SK-N-SH treated with all-trans-retinoic acid at 6 μM for 48 hours (cell line): ENCODE results near the gene NPLOC4.

ENCODE experiments used
- ATAC-seq: fragments of 200-7000 bp; cut with Tn5 transposase; 3 replicates; pipeline ENCODE4 v1.9.1; 2020; ENCODE audit warnings: mild to moderate bottlenecking, moderate library complexity
- ARNTL ChIP-seq: fragments of 450-650 bp; formaldehyde crosslinking; IDR thresholded peaks from 2 replicates; pipeline ENCODE4 v1.5.0; 2020; ENCODE audit warnings: low read depth, mild to moderate bottlenecking, moderate library complexity, borderline replicate concordance
- BACH2 ChIP-seq: fragments of 250-450 bp; sonication (Bioruptor Pico); IDR thresholded peaks from 2 replicates; pipeline ENCODE4 v1.9.0; 2021; ENCODE audit warnings: mild to moderate bottlenecking, borderline replicate concordance
- CREB5 ChIP-seq: fragments of 250-450 bp; sonication (Bioruptor Pico); IDR thresholded peaks from 2 replicates; pipeline ENCODE4 v1.5.1; 2020; ENCODE audit warnings: low read depth, mild to moderate bottlenecking, moderate library complexity
- CSDC2 ChIP-seq: fragments of 250-450 bp; sonication (Bioruptor Pico); IDR thresholded peaks from 2 replicates; pipeline ENCODE4 v1.5.0; 2020; ENCODE audit warnings: mild to moderate bottlenecking, moderate library complexity
- CSRNP3 ChIP-seq: fragments of 250-450 bp; sonication (Bioruptor Pico); IDR thresholded peaks from 2 replicates; pipeline ENCODE4 v1.5.1; 2021; ENCODE audit warnings: mild to moderate bottlenecking, moderate library complexity
- ESRRG ChIP-seq: fragments of 250-450 bp; sonication (Bioruptor Pico); IDR thresholded peaks from 2 replicates; pipeline ENCODE4 v1.6.1; 2021; ENCODE audit warnings: mild to moderate bottlenecking
- GLIS3 ChIP-seq: fragments of 250-450 bp; sonication (Bioruptor Pico); IDR thresholded peaks from 2 replicates; pipeline ENCODE4 v1.5.0; 2020; ENCODE audit warnings: mild to moderate bottlenecking, moderate library complexity
- ISL1 ChIP-seq: fragments of 250-450 bp; sonication (Bioruptor Pico); IDR thresholded peaks from 2 replicates; pipeline ENCODE4 v2.1.2; 2022; ENCODE audit warnings: mild to moderate bottlenecking, moderate library complexity
- OSR1 ChIP-seq: fragments of 250-450 bp; sonication (Bioruptor Pico); IDR thresholded peaks from 2 replicates; pipeline ENCODE4 v1.8.0; 2022; ENCODE audit warnings: moderate library complexity, mild to moderate bottlenecking, inconsistent platforms
- PATZ1 ChIP-seq: fragments of 250-450 bp; sonication (Bioruptor Pico); IDR thresholded peaks from 2 replicates; pipeline ENCODE4 v1.8.0; 2020; ENCODE audit warnings: mild to moderate bottlenecking, moderate library complexity, borderline replicate concordance
- POU6F1 ChIP-seq: fragments of 250-450 bp; sonication (Bioruptor Pico); IDR thresholded peaks from 2 replicates; pipeline ENCODE4 v1.8.0; 2021; ENCODE audit warnings: low read depth, mild to moderate bottlenecking, moderate library complexity, borderline replicate concordance
- PPARA ChIP-seq: fragments of 250-450 bp; sonication (Bioruptor Pico); IDR thresholded peaks from 2 replicates; pipeline ENCODE4 v1.5.0; 2020; ENCODE audit warnings: mild to moderate bottlenecking, borderline replicate concordance
- RARB ChIP-seq: fragments of 250-450 bp; sonication (Bioruptor Pico); IDR thresholded peaks from 2 replicates; pipeline ENCODE4 v1.8.0; 2021; ENCODE audit warnings: mild to moderate bottlenecking, moderate library complexity
- SNAI2 ChIP-seq: fragments of 250-450 bp; sonication (Bioruptor Pico); IDR thresholded peaks from 2 replicates; pipeline ENCODE4 v1.5.0; 2020; ENCODE audit warnings: mild to moderate bottlenecking, moderate library complexity
- TCF4 ChIP-seq: fragments of 250-450 bp; sonication (Bioruptor Pico); IDR thresholded peaks from 2 replicates; pipeline ENCODE4 v1.8.0; 2021; ENCODE audit warnings: mild to moderate bottlenecking, moderate library complexity, borderline replicate concordance
- TOX ChIP-seq: fragments of 250-450 bp; sonication (Bioruptor Pico); IDR thresholded peaks from 2 replicates; pipeline ENCODE4 v1.8.0; 2021; ENCODE audit warnings: mild to moderate bottlenecking, moderate library complexity, borderline replicate concordance
- TSHZ2 ChIP-seq: fragments of 250-450 bp; sonication (Bioruptor Pico); IDR thresholded peaks from 2 replicates; pipeline ENCODE4 v1.5.0; 2020; ENCODE audit warnings: mild to moderate bottlenecking, moderate library complexity
- ZC3H10 ChIP-seq: fragments of 250-450 bp; sonication (Bioruptor Pico); IDR thresholded peaks from 2 replicates; pipeline ENCODE4 v1.5.1; 2021; ENCODE audit warnings: mild to moderate bottlenecking, moderate library complexity
- ZFP3 ChIP-seq: fragments of 250-450 bp; sonication (Bioruptor Pico); IDR thresholded peaks from 2 replicates; pipeline ENCODE4 v1.5.0; 2020; ENCODE audit warnings: mild to moderate bottlenecking, moderate library complexity
- ZFP30 ChIP-seq: fragments of 450-650 bp; formaldehyde crosslinking; IDR thresholded peaks from 2 replicates; pipeline ENCODE4 v1.5.0; 2022; ENCODE audit warnings: mild to moderate bottlenecking, moderate library complexity
- ZNF565 ChIP-seq: fragments of 450-650 bp; formaldehyde crosslinking; conservative IDR thresholded peaks from 2 replicates; pipeline ENCODE4 v1.5.0; 2020; ENCODE audit warnings: low read depth, mild to moderate bottlenecking, moderate library complexity
- ZNF70 ChIP-seq: fragments of 450-650 bp; formaldehyde crosslinking; IDR thresholded peaks from 2 replicates; pipeline ENCODE4 v1.5.0; 2020; ENCODE audit warnings: mild to moderate bottlenecking, moderate library complexity
- ZNF8 ChIP-seq: fragments of 450-650 bp; formaldehyde crosslinking; IDR thresholded peaks from 2 replicates; pipeline ENCODE4 v1.5.0; 2020; ENCODE audit warnings: mild to moderate bottlenecking, moderate library complexity

The NPLOC4 gene

GRCh38 chr17:81581758-81582157 lies 55.2 kb downstream of the NPLOC4 start:
- ATAC-seq = no peak
- TF ChIP-seq POU6F1 (CRISPR knock-in tag) (no peak), ZNF8 (CRISPR knock-in tag) (no peak), ZC3H10 (CRISPR knock-in tag) (no peak), CSDC2 (CRISPR knock-in tag) (no peak), BACH2 (CRISPR knock-in tag) (no peak), TOX (no peak), PPARA (CRISPR knock-in tag) (no peak), SNAI2 (CRISPR knock-in tag) (no peak), GLIS3 (no peak), ESRRG (CRISPR knock-in tag) (no peak), RARB (CRISPR knock-in tag) (no peak), ZFP3 (no peak), PATZ1 (CRISPR knock-in tag) (no peak), ARNTL (CRISPR knock-in tag) (no peak), OSR1 (CRISPR knock-in tag) (no peak), ISL1 (CRISPR knock-in tag) (no peak), TSHZ2 (CRISPR knock-in tag) (no peak), TCF4 (CRISPR knock-in tag) (no peak)

GRCh38 chr17:81580481-81580880 lies 56.4 kb downstream of the NPLOC4 start:
- TF ChIP-seq PATZ1 (CRISPR knock-in tag) (no peak), RARB (CRISPR knock-in tag) (no peak), ZNF70 (CRISPR knock-in tag) (no peak), ZFP30 (CRISPR knock-in tag) (no peak), TOX (no peak), CSDC2 (CRISPR knock-in tag) (no peak), POU6F1 (CRISPR knock-in tag) (no peak), ZC3H10 (CRISPR knock-in tag) (no peak), TSHZ2 (CRISPR knock-in tag) (no peak), OSR1 (CRISPR knock-in tag) (no peak), GLIS3 (no peak), CSRNP3 (CRISPR knock-in tag) (no peak), ESRRG (CRISPR knock-in tag) (no peak), ZNF8 (CRISPR knock-in tag) (no peak), CREB5 (CRISPR knock-in tag) (no peak), ARNTL (CRISPR knock-in tag) (no peak), PPARA (CRISPR knock-in tag) (no peak), TCF4 (CRISPR knock-in tag) (no peak), ZNF565 (CRISPR knock-in tag) (no peak), ZFP3 (no peak)
- ATAC-seq = no peak
